CD4-positive, alpha-beta memory T cell (primary cell): ENCODE results near the gene KMT5B. TPM values are rescaled to one million over a fixed set of nuclear protein-coding genes. Genes with fewer than 3 reads are reported as not detected.

Experiments
- CTCF ChIA-PET: fragments of 350-600 bp; sonication (Branson Sonifier 250); formaldehyde crosslinking; loops from one replicate; lab custom pipeline; 2021; ENCODE audit warnings: inconsistent platforms; ENCODE audit not compliant: partially characterized antibody; lab: Charles Lee
- POLR2A ChIA-PET: fragments of 350-600 bp; sonication (Branson Sonifier 250); formaldehyde crosslinking; loops from one replicate; lab custom pipeline; 2021; ENCODE audit not compliant: partially characterized antibody; lab: Charles Lee
- DNase-seq, 5 donors: peaks; one replicate each; pipeline versions ENCODE4 v3.0.0 to v3.0.0-alpha.2; 2020 to 2022; ENCODE audit warnings: mixed read lengths in 1 of 5
- H3K27ac ChIP-seq: one replicate; pipeline ENCODE4 v1.7.0; 2013; ENCODE audit warnings: low read depth, low read length
- H3K27me3 ChIP-seq: 2 replicates; pipeline ENCODE4 v1.7.0; 2013; ENCODE audit warnings: mild to moderate bottlenecking, low read length, moderate library complexity; ENCODE audit not compliant: insufficient read depth
- H3K36me3 ChIP-seq: 2 replicates; pipeline ENCODE4 v1.7.0; 2013; ENCODE audit warnings: mild to moderate bottlenecking, low read length, moderate library complexity; ENCODE audit not compliant: insufficient read depth
- H3K4me1 ChIP-seq: 2 replicates; pipeline ENCODE4 v1.7.0; 2013; ENCODE audit warnings: mild to moderate bottlenecking, low read length, moderate library complexity; ENCODE audit not compliant: insufficient read depth
- H3K4me3 ChIP-seq, 2 donors: one replicate each; pipeline ENCODE4 v1.7.0; 2013; ENCODE audit warnings: low read length in 2 of 2, mild to moderate bottlenecking in 1 of 2
- H3K9me3 ChIP-seq, 2 donors: one replicate each; pipeline ENCODE4 v1.7.0; 2013; ENCODE audit warnings: low read length in 2 of 2, control low read depth in 1 of 2; ENCODE audit not compliant: control insufficient read depth in 1 of 2
- H3K27ac Mint-ChIP-seq, 7 donors: one replicate each; pipeline ENCODE4 v1.8.0; 2020 to 2021; ENCODE audit warnings: mixed read lengths in 7 of 7, mild to moderate bottlenecking in 6 of 7, inconsistent platforms in 3 of 7, moderate library complexity in 3 of 7
- H3K27me3 Mint-ChIP-seq, 2 donors: one replicate each; pipeline ENCODE4 v1.8.0; 2020 to 2021; ENCODE audit warnings: mixed read lengths in 2 of 2
- H3K36me3 Mint-ChIP-seq, 2 donors: one replicate each; pipeline ENCODE4 v1.8.0; 2020 to 2021; ENCODE audit warnings: mixed read lengths in 2 of 2, inconsistent platforms in 1 of 2, mild to moderate bottlenecking in 1 of 2
- H3K4me1 Mint-ChIP-seq, 4 donors: one replicate each; pipeline ENCODE4 v1.8.0; 2020 to 2021; ENCODE audit warnings: mixed read lengths in 4 of 4, mild to moderate bottlenecking in 1 of 4
- H3K4me3 Mint-ChIP-seq, 8 donors: one replicate each; pipeline ENCODE4 v1.8.0; 2020 to 2021; ENCODE audit warnings: mixed read lengths in 8 of 8, mild to moderate bottlenecking in 7 of 8, moderate library complexity in 6 of 8, inconsistent platforms in 3 of 8
- H3K9me3 Mint-ChIP-seq, 8 donors: one replicate each; pipeline ENCODE4 v1.8.0; 2020 to 2021; ENCODE audit warnings: mixed read lengths in 8 of 8, mild to moderate bottlenecking in 5 of 8, inconsistent platforms in 3 of 8, moderate library complexity in 1 of 8
- intact Hi-C: fragments of 100-400 bp; cut with micrococcal nuclease; formaldehyde crosslinking; loops from one replicate; pipeline ENCODE4 v1.15.1; 2023
- polyA plus RNA-seq, 2 donors: library from polyadenylated mRNA; unstranded; fragments of 300-500 nt; fragmentation: Illumina TruSeq; gene quantifications; one replicate each; pipeline ENCODE4 v1.2.3, GENCODE V29; 2021
- total RNA-seq, 2 experiments: library from RNA; stranded (reverse); gene quantifications; one replicate each; pipeline ENCODE4 v1.2.3, GENCODE V29; 2021

KMT5B gene
- total and polyA plus RNA-seq, 4 experiments from 2014 or later = 27.9 to 61.7 (median 53.0) TPM

GRCh38 chr11:68122936-68123539 is 90.1 kb downstream of the KMT5B start:
- peak overlapping the region in 1 of 7 donors; percentile 42 for H3K27ac Mint-ChIP-seq
- no peak for DNase-seq
- no peaks in the 10 kb centered on the region for H3K27me3 ChIP-seq
- H3K4me3 Mint-ChIP-seq = peak overlapping the region in 4 of 8 donors; percentile 8 to 49 (median 28)
- CTCF ChIA-PET = no interaction called here
- POLR2A ChIA-PET = no interaction called here
- H3K9me3 Mint-ChIP-seq = no peaks in the 10 kb centered on the region
- no peaks in the 10 kb centered on the region for H3K36me3 Mint-ChIP-seq
- peaks cover 2 to 5% (median 5%) of the 10 kb centered on the region in 4 donors for H3K4me1 Mint-ChIP-seq
- H3K27ac ChIP-seq = no peak overlapping the region
- no peaks in the 10 kb centered on the region for H3K9me3 ChIP-seq
- no peaks in the 10 kb centered on the region for H3K36me3 ChIP-seq
- intact Hi-C loops = no loop called here
- no peak overlapping the region for H3K4me3 ChIP-seq
- peaks cover 2 to 3% of the 10 kb centered on the region in 2 donors for H3K27me3 Mint-ChIP-seq
- H3K4me1 ChIP-seq = peaks cover 10% of the 10 kb centered on the region

GRCh38 chr11:68121067-68121899 is 91.8 kb downstream of the KMT5B start, which contains the start of gene CHKA:
CHKA (minus strand) TSS chr11:68121388; CDS start chr11:68121177, 211 bp downstream.
- peaks cover 0 to 2% of the 10 kb centered on the region in 2 donors for H3K27me3 Mint-ChIP-seq
- Histone ChIP-seq H3K4me1 (peaks cover 10% of the 10 kb centered on the region), H3K4me3 (peak within 1 kb of the TSS; percentile 42 to 68), H3K27me3 (no peaks in the 10 kb centered on the region), H3K27ac (peak within 1 kb of the TSS; percentile 54), H3K9me3 (no peaks in the 10 kb centered on the region), H3K36me3 (no peaks in the 10 kb centered on the region)
- H3K9me3 Mint-ChIP-seq = no peaks in the 10 kb centered on the region
- POLR2A ChIA-PET = interaction anchor here (0.6 kb wide), 1 partner anchor 38 kb away, joined by 3 read pairs; no protein-coding TSS in a partner anchor
- peaks cover 2 to 5% (median 5%) of the 10 kb centered on the region in 4 donors for H3K4me1 Mint-ChIP-seq
- intact Hi-C loops = no loop called here
- no peaks in the 10 kb centered on the region for H3K36me3 Mint-ChIP-seq
- H3K4me3 Mint-ChIP-seq = peak within 1 kb of the TSS; percentile 74 to 94 (median 86)
- DNase-seq = peak; percentile 70 to 85 (median 78)
- CTCF ChIA-PET = no interaction called here
- H3K27ac Mint-ChIP-seq = peak within 1 kb of the TSS; percentile 70 to 93 (median 85)

GRCh38 chr11:68120273-68121066 is 92.6 kb downstream of the KMT5B start:
- Histone ChIP-seq H3K9me3 (no peaks in the 10 kb centered on the region), H3K36me3 (no peaks in the 10 kb centered on the region), H3K4me3 (no peak overlapping the region), H3K27me3 (no peaks in the 10 kb centered on the region), H3K27ac (no peak overlapping the region), H3K4me1 (peaks cover 10% of the 10 kb centered on the region)
- Mint-ChIP-seq H3K4me1 (peaks cover 2 to 5% (median 5%) of the 10 kb centered on the region in 4 donors), H3K36me3 (no peaks in the 10 kb centered on the region), H3K4me3 (peak overlapping the region; percentile 69 to 94 (median 86)), H3K9me3 (no peaks in the 10 kb centered on the region), H3K27me3 (peaks cover 0 to 2% of the 10 kb centered on the region in 2 donors), H3K27ac (peak overlapping the region in 6 of 7 donors; percentile 71 to 93 (median 86))
- ChIA-PET CTCF (no interaction called here), POLR2A (interaction anchor here (0.6 kb wide), 1 partner anchor 234 kb away, joined by 3 read pairs; no protein-coding TSS in a partner anchor)
- DNase-seq = peak; percentile 50 to 64 (median 55)
- intact Hi-C loops = no loop called here

DNA sequence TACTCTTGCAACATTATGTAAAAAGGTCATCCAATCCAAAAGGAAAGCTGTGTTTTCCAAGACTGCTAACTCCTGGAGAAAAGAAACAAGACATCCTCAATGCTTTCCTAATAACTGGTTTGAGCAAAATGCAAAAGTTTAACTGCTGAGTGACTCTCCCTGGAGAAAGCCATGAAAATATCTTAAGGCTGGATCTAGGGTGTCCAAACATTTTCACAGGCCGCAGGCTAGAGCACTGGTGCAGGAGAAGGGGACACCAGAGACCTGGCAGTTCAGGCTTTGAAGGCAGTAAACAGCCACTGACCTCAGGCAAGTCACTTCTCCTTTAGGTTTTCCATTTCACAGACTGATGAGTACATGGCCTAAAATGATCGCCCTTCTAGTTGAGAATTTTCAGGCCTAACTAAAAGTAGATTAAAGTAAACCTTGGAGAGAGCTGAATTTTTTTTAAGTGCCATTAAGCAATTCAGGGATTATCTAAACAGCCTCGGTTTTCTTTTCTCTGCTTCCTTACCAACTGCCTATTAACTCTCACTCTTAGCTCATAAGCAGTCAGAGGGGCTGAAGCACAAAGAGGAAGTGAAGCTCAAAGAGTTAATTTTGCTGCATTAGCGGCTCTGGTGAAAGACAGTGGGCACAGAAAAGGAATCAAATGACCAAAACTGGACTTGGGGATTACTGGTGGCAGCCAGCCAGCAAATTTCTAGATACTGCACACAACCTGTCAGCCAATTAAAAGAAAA is 94.2 kb downstream of the KMT5B start:
- no peaks in the 10 kb centered on the region for H3K9me3 Mint-ChIP-seq
- peaks cover 0 to 2% of the 10 kb centered on the region in 2 donors for H3K27me3 Mint-ChIP-seq
- Histone ChIP-seq H3K4me1 (peaks cover 10% of the 10 kb centered on the region), H3K27me3 (no peaks in the 10 kb centered on the region), H3K4me3 (no peak overlapping the region), H3K27ac (no peak overlapping the region), H3K36me3 (no peaks in the 10 kb centered on the region), H3K9me3 (no peaks in the 10 kb centered on the region)
- peak overlapping the region in 1 of 8 donors; percentile 35 for H3K4me3 Mint-ChIP-seq
- peak overlapping the region in 4 of 7 donors; percentile 24 to 57 (median 32) for H3K27ac Mint-ChIP-seq
- ChIA-PET POLR2A (no interaction called here), CTCF (no interaction called here)
- no peak for DNase-seq
- intact Hi-C loops = no loop called here
- H3K4me1 Mint-ChIP-seq = peaks cover 2 to 5% (median 5%) of the 10 kb centered on the region in 4 donors
- no peaks in the 10 kb centered on the region for H3K36me3 Mint-ChIP-seq

DNA sequence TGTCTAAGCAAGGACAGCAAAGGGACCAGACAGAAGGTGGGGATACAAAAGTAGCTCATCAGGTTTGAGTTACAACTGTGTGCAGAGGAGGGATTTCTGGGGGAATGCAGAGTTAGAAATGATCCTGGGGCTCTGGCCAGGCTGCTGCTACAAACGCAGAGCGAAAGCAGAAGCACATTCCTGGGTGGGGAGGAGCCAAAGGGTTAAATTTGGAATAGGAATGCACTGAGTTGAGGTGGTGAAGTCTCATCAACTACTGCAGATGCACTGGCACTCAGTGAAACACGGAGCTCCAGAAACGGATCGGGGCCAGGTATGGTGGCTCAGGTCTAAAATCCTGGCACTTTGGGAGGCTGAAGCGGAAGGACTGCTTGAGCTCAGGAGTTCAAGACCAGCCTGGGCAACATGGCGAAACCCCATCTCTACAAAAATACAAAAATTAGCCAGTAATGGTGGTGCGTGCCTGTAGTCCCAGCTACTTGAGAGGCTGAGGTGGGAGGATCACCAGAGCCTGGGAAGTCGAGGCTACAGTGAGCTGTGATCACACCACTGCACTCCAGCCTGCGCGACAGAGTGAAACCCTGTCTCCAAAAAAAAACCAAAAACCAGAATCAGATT is 95.1 kb downstream of the KMT5B start:
- Histone ChIP-seq H3K27ac (no peak overlapping the region), H3K36me3 (no peaks in the 10 kb centered on the region), H3K4me1 (peaks cover 10% of the 10 kb centered on the region), H3K27me3 (no peaks in the 10 kb centered on the region), H3K4me3 (no peak overlapping the region), H3K9me3 (no peaks in the 10 kb centered on the region)
- H3K27ac Mint-ChIP-seq = peak overlapping the region in 2 of 7 donors; percentile 3 to 32
- intact Hi-C loops = no loop called here
- H3K27me3 Mint-ChIP-seq = peaks cover 0 to 2% of the 10 kb centered on the region in 2 donors
- CTCF ChIA-PET = interaction anchor here (2.0 kb wide), 1 partner anchor 11 kb away, joined by 4 read pairs; no protein-coding TSS in a partner anchor
- peaks cover 2 to 5% (median 5%) of the 10 kb centered on the region in 4 donors for H3K4me1 Mint-ChIP-seq
- H3K9me3 Mint-ChIP-seq = no peaks in the 10 kb centered on the region
- DNase-seq = no peak
- POLR2A ChIA-PET = no interaction called here
- H3K4me3 Mint-ChIP-seq = peak overlapping the region in 1 of 8 donors; percentile 39
- H3K36me3 Mint-ChIP-seq = no peaks in the 10 kb centered on the region

- H3K27me3 ChIP-seq = no peaks in the 10 kb centered on the region
- H3K9me3 Mint-ChIP-seq = no peaks in the 10 kb centered on the region
- DNase-seq = no peak
- no peaks in the 10 kb centered on the region for H3K36me3 Mint-ChIP-seq
- intact Hi-C loops = no loop called here
- H3K36me3 ChIP-seq = no peaks in the 10 kb centered on the region
- H3K27ac ChIP-seq = no peak overlapping the region
- POLR2A ChIA-PET = no interaction called here
- peaks cover 0 to 2% of the 10 kb centered on the region in 2 donors for H3K27me3 Mint-ChIP-seq
- H3K4me3 Mint-ChIP-seq = no peak overlapping the region
- H3K9me3 ChIP-seq = no peaks in the 10 kb centered on the region
- no peak overlapping the region for H3K27ac Mint-ChIP-seq
- no peak overlapping the region for H3K4me3 ChIP-seq
- H3K4me1 Mint-ChIP-seq = peaks cover 2 to 5% (median 5%) of the 10 kb centered on the region in 4 donors
- CTCF ChIA-PET = interaction anchor here (2.0 kb wide), 1 partner anchor 10 kb away, joined by 4 read pairs; no protein-coding TSS in a partner anchor
- peaks cover 8% of the 10 kb centered on the region for H3K4me1 ChIP-seq
Measured at GRCh38 chr11:68116974-68117373, 96.1 kb downstream of the KMT5B start.
